Neuronal stem cell (in vitro differentiated cells): ENCODE measurements around the gene FAM174C.

ENCODE experiments used
- DNase-seq: peaks from one replicate; pipeline ENCODE4 v3.0.0-alpha.2; 2013; ENCODE audit warnings: low spot score
- H2AFZ ChIP-seq: one replicate; pipeline ENCODE4 v1.6.1; 2013; ENCODE audit warnings: mild to moderate bottlenecking, low read length, inconsistent platforms
- H2AK5ac ChIP-seq: 2 replicates; pipeline ENCODE4 v1.6.1; 2013; ENCODE audit warnings: low read depth, mild to moderate bottlenecking, inconsistent platforms, low read length, moderate library complexity, mixed read lengths
- H2BK120ac ChIP-seq: 2 replicates; pipeline ENCODE4 v1.6.1; 2013; ENCODE audit warnings: low read depth, mild to moderate bottlenecking, inconsistent platforms, low read length, moderate library complexity, mixed read lengths
- H2BK12ac ChIP-seq: one replicate; pipeline ENCODE4 v1.6.1; 2013; ENCODE audit warnings: low read length, inconsistent platforms
- H2BK15ac ChIP-seq: 2 replicates; pipeline ENCODE4 v1.6.1; 2013; ENCODE audit warnings: mild to moderate bottlenecking, low read length, inconsistent platforms, mixed read lengths
- H2BK5ac ChIP-seq: one replicate; pipeline ENCODE4 v1.6.1; 2013; ENCODE audit warnings: inconsistent platforms, mild to moderate bottlenecking, low read length, moderate library complexity
- H3K14ac ChIP-seq: one replicate; pipeline ENCODE4 v1.6.1; 2013; ENCODE audit warnings: low read length, inconsistent platforms
- H3K18ac ChIP-seq: 2 replicates; pipeline ENCODE4 v1.6.1; 2013; ENCODE audit warnings: low read length, inconsistent platforms
- H3K23ac ChIP-seq: 2 replicates; pipeline ENCODE4 v1.6.1; 2013; ENCODE audit warnings: low read depth, mild to moderate bottlenecking, mixed read lengths, low read length, inconsistent platforms; ENCODE audit not compliant: poor library complexity
- H3K27ac ChIP-seq: replicated peaks from 3 replicates; pipeline ENCODE4 v1.5.1; 2013; ENCODE audit warnings: low read length, inconsistent platforms
- H3K27me3 ChIP-seq, 3 experiments: 2 replicates each; pipeline ENCODE4 v1.6.1; 2013; ENCODE audit warnings: low read length in 3 of 3, mild to moderate bottlenecking in 2 of 3, inconsistent platforms in 1 of 3, low read depth in 1 of 3, mixed read lengths in 1 of 3, moderate library complexity in 1 of 3; ENCODE audit not compliant: control insufficient read depth in 3 of 3, insufficient read depth in 3 of 3
- H3K36me3 ChIP-seq, 2 donors: replicated peaks in 1 of 2; 2 replicates each; pipeline ENCODE4 v1.6.1; 2013; ENCODE audit warnings: low read length in 2 of 2; ENCODE audit not compliant: control insufficient read depth in 2 of 2, insufficient read depth in 2 of 2
- H3K4ac ChIP-seq: 2 replicates; pipeline ENCODE4 v1.6.1; 2013; ENCODE audit warnings: inconsistent platforms, mild to moderate bottlenecking, low read length, moderate library complexity
- H3K4me1 ChIP-seq, 2 donors: 1 replicate in 1 of 2; 2 replicates in 1 of 2; pipeline ENCODE4 v1.6.1; 2013; ENCODE audit warnings: low read length in 2 of 2, low read depth in 1 of 2; ENCODE audit not compliant: control insufficient read depth in 2 of 2, insufficient read depth in 1 of 2
- H3K4me2 ChIP-seq: one replicate; pipeline ENCODE4 v1.6.1; 2013; ENCODE audit warnings: mild to moderate bottlenecking, low read length, inconsistent platforms; ENCODE audit not compliant: insufficient read depth, poor library complexity, severe bottlenecking
- H3K4me3 ChIP-seq, 2 donors: 2 replicates each; pipeline ENCODE4 v1.5.1; 2013; ENCODE audit warnings: low read length in 2 of 2, mild to moderate bottlenecking in 2 of 2, inconsistent platforms in 1 of 2, moderate library complexity in 1 of 2
- H3K79me1 ChIP-seq: one replicate; pipeline ENCODE4 v1.6.1; 2013; ENCODE audit warnings: low read depth, mild to moderate bottlenecking, inconsistent platforms, low read length, moderate library complexity
- H3K9ac ChIP-seq: one replicate; pipeline ENCODE4 v1.6.1; 2013; ENCODE audit warnings: mild to moderate bottlenecking, low read depth, low read length, inconsistent platforms; ENCODE audit not compliant: poor library complexity
- H3K9me3 ChIP-seq, 2 donors: replicated peaks in 1 of 2; 2 replicates each; pipeline versions ENCODE3 to v1.6.1; 2013; ENCODE audit warnings: low read length in 2 of 2, mild to moderate bottlenecking in 2 of 2, inconsistent platforms in 1 of 2, low read depth in 1 of 2, mixed read lengths in 1 of 2, moderate library complexity in 1 of 2; ENCODE audit not compliant: control insufficient read depth in 2 of 2, insufficient read depth in 1 of 2
- H4K8ac ChIP-seq: one replicate; pipeline ENCODE4 v1.6.1; 2013; ENCODE audit warnings: low read depth, mild to moderate bottlenecking, inconsistent platforms, low read length, moderate library complexity
- H4K91ac ChIP-seq: one replicate; pipeline ENCODE4 v1.6.1; 2013; ENCODE audit warnings: low read length, low read depth, mild to moderate bottlenecking, inconsistent platforms; ENCODE audit not compliant: poor library complexity
- WGBS, 2 donors: extraction: QIAGEN DNeasy Blood & Tissue Kit; methylation state at CpG; one replicate each; pipeline ENCODE4 v1.1.7; 2013; ENCODE audit warnings: missing lambda C conversion rate in 2 of 2, mixed read lengths in 1 of 2; ENCODE audit not compliant: insufficient read length in 2 of 2, insufficient replicate concordance in 1 of 2; ENCODE audit errors: extremely low coverage in 2 of 2; 5-methylcytosine and 5-hydroxymethylcytosine counted together

FAM174C gene

GRCh38 chr19:1266129-1266915 lies 9.0 kb upstream of the FAM174C start:
- peak overlapping the region; percentile 90 for H3K4me2 ChIP-seq
- peak overlapping the region; percentile 100 for H3K18ac ChIP-seq
- H2BK5ac ChIP-seq = peak overlapping the region; percentile 84
- peak overlapping the region; percentile 88 for H2AFZ ChIP-seq
- H3K4me1 ChIP-seq = peaks cover 61 to 75% of the 10 kb centered on the region in 2 donors
- H3K4me3 ChIP-seq = peak overlapping the region; percentile 47 to 81
- H4K8ac ChIP-seq = peak overlapping the region; percentile 93
- peak overlapping the region; percentile 98 for H3K9ac ChIP-seq
- peaks cover 0 to 2% (median 0%) of the 10 kb centered on the region in 3 experiments for H3K27me3 ChIP-seq
- peak overlapping the region; percentile 100 for H2AK5ac ChIP-seq
- peaks cover 8 to 17% of the 10 kb centered on the region in 2 donors for H3K36me3 ChIP-seq
- no peaks in the 10 kb centered on the region for H3K9me3 ChIP-seq
- peak; percentile 92 for DNase-seq
- peak overlapping the region; percentile 99 for H3K23ac ChIP-seq
- H2BK120ac ChIP-seq = peak overlapping the region; percentile 100
- WGBS, 2 donors = no CpG with 5 or more reads among the region's 84 CpGs
- peak overlapping the region; percentile 100 for H3K4ac ChIP-seq
- H3K79me1 ChIP-seq = peaks cover 23% of the 10 kb centered on the region
- H2BK12ac ChIP-seq = peak overlapping the region; percentile 99
- peak overlapping the region; percentile 100 for H4K91ac ChIP-seq
- peak overlapping the region; percentile 51 for H2BK15ac ChIP-seq
- peak overlapping the region; percentile 100 for H3K14ac ChIP-seq
- H3K27ac ChIP-seq = peak overlapping the region; percentile 90

GRCh38 chr19:1266916-1267476 lies 8.3 kb upstream of the FAM174C start:
- H3K9me3 ChIP-seq = no peaks in the 10 kb centered on the region
- H2BK5ac ChIP-seq = peak overlapping the region; percentile 84
- H3K4ac ChIP-seq = peak overlapping the region; percentile 17
- peak overlapping the region; percentile 88 for H2AFZ ChIP-seq
- peak overlapping the region; percentile 47 to 81 for H3K4me3 ChIP-seq
- no peak overlapping the region for H4K8ac ChIP-seq
- H3K9ac ChIP-seq = peak overlapping the region; percentile 83
- peak overlapping the region; percentile 90 for H3K4me2 ChIP-seq
- no CpG with 5 or more reads among the region's 59 CpGs for WGBS, 2 donors
- H3K79me1 ChIP-seq = peaks cover 19% of the 10 kb centered on the region
- peak overlapping the region; percentile 73 for H2BK120ac ChIP-seq
- H4K91ac ChIP-seq = peak overlapping the region; percentile 94
- H2AK5ac ChIP-seq = peak overlapping the region; percentile 99
- peaks cover 56 to 69% of the 10 kb centered on the region in 2 donors for H3K4me1 ChIP-seq
- H3K18ac ChIP-seq = peak overlapping the region; percentile 100
- H3K27me3 ChIP-seq = peaks cover 0 to 2% (median 0%) of the 10 kb centered on the region in 3 experiments
- H3K14ac ChIP-seq = peak overlapping the region; percentile 47
- H3K23ac ChIP-seq = peak overlapping the region; percentile 99
- H2BK15ac ChIP-seq = peak overlapping the region; percentile 96
- H3K27ac ChIP-seq = peak overlapping the region; percentile 68
- no peak overlapping the region for H2BK12ac ChIP-seq
- peaks cover 15 to 24% of the 10 kb centered on the region in 2 donors for H3K36me3 ChIP-seq
- no peak for DNase-seq

- H3K27ac ChIP-seq = no peak overlapping the region
- no peak for DNase-seq
- peak overlapping the region; percentile 86 for H3K18ac ChIP-seq
- H3K14ac ChIP-seq = peak overlapping the region; percentile 47
- H3K9me3 ChIP-seq = no peaks in the 10 kb centered on the region
- peak overlapping the region; percentile 81 for H2AFZ ChIP-seq
- WGBS, 2 donors = no CpG with 5 or more reads among the region's 35 CpGs
- peak overlapping the region; percentile 96 for H2BK15ac ChIP-seq
- H3K36me3 ChIP-seq = peaks cover 19 to 31% of the 10 kb centered on the region in 2 donors
- H3K79me1 ChIP-seq = peaks cover 18% of the 10 kb centered on the region
- peak overlapping the region; percentile 99 for H3K23ac ChIP-seq
- H2BK120ac ChIP-seq = peak overlapping the region; percentile 73
- H3K4me3 ChIP-seq = peak overlapping the region; percentile 47 to 81
- no peak overlapping the region for H3K4ac ChIP-seq
- no peak overlapping the region for H4K91ac ChIP-seq
- H3K4me1 ChIP-seq = peaks cover 54 to 63% of the 10 kb centered on the region in 2 donors
- peak overlapping the region; percentile 75 for H2BK12ac ChIP-seq
- H3K4me2 ChIP-seq = peak overlapping the region; percentile 90
- no peak overlapping the region for H4K8ac ChIP-seq
- peaks cover 0 to 2% (median 0%) of the 10 kb centered on the region in 3 experiments for H3K27me3 ChIP-seq
- peak overlapping the region; percentile 99 for H2AK5ac ChIP-seq
- H3K9ac ChIP-seq = peak overlapping the region; percentile 85
- peak overlapping the region; percentile 84 for H2BK5ac ChIP-seq
These were observed 7.7 kb upstream of the FAM174C start for GRCh38 chr19:1267477-1268225.
